Breast epithelium (tissue), 4 donors: ENCODE results near the gene AMY2A. TPM values are rescaled to one million over a fixed set of nuclear protein-coding genes. Genes with fewer than 3 reads are reported as not detected.
"Not testable (repeated sequence)": the region's sequence is repeated elsewhere in the genome, so short reads cannot be mapped to it uniquely, and the experiment has no call there.

Experiments used
- DNase-seq, 2 donors: peaks; one replicate each; pipeline ENCODE4 v3.0.0-alpha.2; 2019; ENCODE audit warnings: low spot score in 2 of 2
- H3K27ac ChIP-seq, 2 donors: fragments of 200-600 bp; sonication (generic) in 1 of 2; one replicate each; pipeline ENCODE4 v1.5.1; 2016 to 2019; ENCODE audit warnings: mild to moderate bottlenecking in 1 of 2
- H3K27me3 ChIP-seq, 2 donors: fragments of 200-600 bp; sonication (generic) in 1 of 2; one replicate each; pipeline versions ENCODE4 v1.5.1 to v1.6.0; 2017 to 2019; ENCODE audit warnings: control low read depth in 1 of 2, mild to moderate bottlenecking in 1 of 2
- H3K36me3 ChIP-seq: fragments of 200-600 bp; one replicate; pipeline ENCODE4 v1.5.1; 2019
- H3K4me1 ChIP-seq, 2 donors: fragments of 200-600 bp; sonication (generic); one replicate each; pipeline ENCODE4 v1.5.1; 2016 to 2019; ENCODE audit warnings: control low read depth in 1 of 2
- H3K4me3 ChIP-seq, 3 donors: fragments of 200-600 bp; sonication (generic); 1 replicate in 2 of 3; 2 replicates in 1 of 3; pipeline ENCODE4 v1.5.1; 2016 to 2019; ENCODE audit warnings: mild to moderate bottlenecking in 3 of 3, moderate library complexity in 2 of 3
- H3K9me3 ChIP-seq, 2 donors: fragments of 200-600 bp; sonication (generic) in 1 of 2; one replicate each; pipeline ENCODE4 v1.5.1; 2016 to 2019; ENCODE audit warnings: control low read depth in 1 of 2
- CTCF ChIP-seq, 3 donors: fragments of 450-650 bp; IDR thresholded peaks; one replicate each; pipeline ENCODE4 v1.5.1; 2016 to 2017; ENCODE audit warnings: antibody characterized with exemption in 3 of 3, mild to moderate bottlenecking in 3 of 3, moderate library complexity in 3 of 3
- POLR2A ChIP-seq: fragments of 450-650 bp; IDR thresholded peaks from one replicate; pipeline ENCODE4 v1.6.1; 2016; ENCODE audit warnings: antibody characterized with exemption, mild to moderate bottlenecking, moderate library complexity
- POLR2AphosphoS5 ChIP-seq, 3 donors: sonication (generic); formaldehyde crosslinking; IDR thresholded peaks; one replicate each; pipeline ENCODE4 v1.6.1; 2017; ENCODE audit warnings: antibody characterized with exemption in 3 of 3
- intact Hi-C: fragments of 100-400 bp; cut with DNase I; formaldehyde crosslinking; loops from one replicate; pipeline ENCODE4 v1.15.1; 2023; ENCODE audit warnings: low total_unique reads
- total RNA-seq, 3 donors: library from RNA; depleted of rRNA; stranded (reverse); fragments of >200 nt; gene quantifications; one replicate each; pipeline ENCODE4 v1.1.0, GENCODE V29; 2016

Gene AMY2A
- 1 to 10 TPM in 1 of 3 donors, not detected in 2; 1.3 TPM for total RNA-seq

- H3K4me3 ChIP-seq, H3K4me1 ChIP-seq, H3K36me3 ChIP-seq, intact Hi-C loops, DNase-seq, H3K27ac ChIP-seq, H3K9me3 ChIP-seq, H3K27me3 ChIP-seq: not testable (repeated sequence)
Observed at GRCh38 chr1:103616994-103617477, at the start of gene AMY2A. Gene AMY2A, plus strand, starts transcription at chr1:103617427. Its CDS starts 14 bp downstream, at chr1:103617441.

- TF ChIP-seq CTCF (IDR thresholded peaks at IDR 0.05), result no peak
- no peak for TF ChIP-seq POLR2A
- intact Hi-C loops, result no loop called here
- no peak overlapping the region for H3K4me3 ChIP-seq
- H3K27ac ChIP-seq, result no peak overlapping the region
- no peaks in the 10 kb centered on the region for H3K4me1 ChIP-seq
- no peaks in the 10 kb centered on the region for H3K36me3 ChIP-seq
- no peaks in the 10 kb centered on the region for H3K27me3 ChIP-seq
- no peak for DNase-seq
- H3K9me3 ChIP-seq, result no peaks in the 10 kb centered on the region
Observed at GRCh38 chr1:103569493-103569892, 47.7 kb upstream of the AMY2A start.

GRCh38 chr1:103571289-103571688 lies 45.9 kb upstream of the AMY2A start, which contains the start of gene AMY2B:
Gene AMY2B, plus strand, starts transcription at chr1:103571589. Its CDS starts 14 bp downstream, at chr1:103571603.
- H3K4me3 ChIP-seq, H3K27ac ChIP-seq, H3K4me1 ChIP-seq, H3K27me3 ChIP-seq, DNase-seq, H3K36me3 ChIP-seq, intact Hi-C loops, H3K9me3 ChIP-seq: not testable (repeated sequence)

GRCh38 chr1:103576065-103576464 lies 41.2 kb upstream of the AMY2A start:
- no peak for DNase-seq
- intact Hi-C loops, result no loop called here
- no peak overlapping the region for H3K27ac ChIP-seq
- no peak for TF ChIP-seq CTCF (IDR thresholded peaks at IDR 0.05)
- no peak for TF ChIP-seq POLR2AphosphoS5 (IDR thresholded peaks at IDR 0.05)
- TF ChIP-seq POLR2A, result no peak
- H3K4me3 ChIP-seq, result no peak overlapping the region
- no peaks in the 10 kb centered on the region for H3K36me3 ChIP-seq
- H3K27me3 ChIP-seq, result no peaks in the 10 kb centered on the region
- H3K9me3 ChIP-seq, result no peaks in the 10 kb centered on the region
- no peaks in the 10 kb centered on the region for H3K4me1 ChIP-seq

- H3K36me3 ChIP-seq, intact Hi-C loops, H3K4me3 ChIP-seq: not testable (repeated sequence)
Observed at GRCh38 chr1:103576784-103577183, 40.4 kb upstream of the AMY2A start.

GRCh38 chr1:103582464-103582863 lies 34.8 kb upstream of the AMY2A start:
- no peaks in the 10 kb centered on the region for H3K4me1 ChIP-seq
- intact Hi-C loops, result loop anchor here (10.0 kb wide), 1 partner anchor 1042 kb away; no protein-coding TSS in a partner anchor
- no peak overlapping the region for H3K4me3 ChIP-seq
- no peak for TF ChIP-seq POLR2A
- no peak for TF ChIP-seq POLR2AphosphoS5 (IDR thresholded peaks at IDR 0.05)
- TF ChIP-seq CTCF (IDR thresholded peaks at IDR 0.05), result no peak
- DNase-seq, result no peak
- no peaks in the 10 kb centered on the region for H3K9me3 ChIP-seq
- H3K36me3 ChIP-seq, result no peaks in the 10 kb centered on the region
- no peaks in the 10 kb centered on the region for H3K27me3 ChIP-seq
- H3K27ac ChIP-seq, result no peak overlapping the region

More at GRCh38 chr1:103576784-103577183, 40.4 kb upstream of the AMY2A start:
- DNase-seq, H3K4me1 ChIP-seq, H3K27me3 ChIP-seq, H3K9me3 ChIP-seq, H3K27ac ChIP-seq: not testable (repeated sequence)

GRCh38 chr1:103583887-103584286 lies 33.3 kb upstream of the AMY2A start:
- H3K4me1 ChIP-seq, result no peaks in the 10 kb centered on the region
- H3K4me3 ChIP-seq, result no peak overlapping the region
- H3K27ac ChIP-seq, result no peak overlapping the region
- TF ChIP-seq POLR2A, result no peak
- no peak for TF ChIP-seq POLR2AphosphoS5 (IDR thresholded peaks at IDR 0.05)
- no peaks in the 10 kb centered on the region for H3K36me3 ChIP-seq
- no peaks in the 10 kb centered on the region for H3K9me3 ChIP-seq
- no peak for DNase-seq
- no peaks in the 10 kb centered on the region for H3K27me3 ChIP-seq
- intact Hi-C loops, result loop anchor here (10.0 kb wide), 1 partner anchor 1041 kb away; no protein-coding TSS in a partner anchor
